NCI-H748 (cell line): ENCODE data around the gene TMEM139.

Source experiments
- DNase-seq: peaks from one replicate; lab custom pipeline; 2025; ENCODE audit not compliant: unreplicated experiment; lab: John Stamatoyannopoulos, UW

Gene TMEM139

DNA sequence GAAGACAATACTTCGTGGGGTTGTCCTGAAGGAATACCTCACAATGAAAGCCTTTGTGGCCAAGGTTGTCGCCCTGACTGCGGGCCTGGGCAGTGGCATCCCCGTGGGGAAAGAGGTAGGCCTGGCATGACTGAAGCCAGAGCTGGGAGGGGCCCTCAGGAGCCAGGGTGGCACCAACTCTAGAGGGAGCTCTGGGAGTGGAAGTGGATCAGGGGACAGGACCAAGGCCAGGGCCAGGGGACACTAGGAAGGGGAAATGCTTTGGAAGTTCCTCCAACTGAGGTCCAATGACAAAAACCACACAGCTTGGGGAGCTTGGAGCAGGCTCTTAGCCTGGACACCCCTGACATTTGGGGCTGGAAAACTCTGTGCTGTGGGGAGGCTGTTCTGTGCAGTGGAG is 37.0 kb downstream of the TMEM139 start:
- DNase-seq, result no peak

DNA sequence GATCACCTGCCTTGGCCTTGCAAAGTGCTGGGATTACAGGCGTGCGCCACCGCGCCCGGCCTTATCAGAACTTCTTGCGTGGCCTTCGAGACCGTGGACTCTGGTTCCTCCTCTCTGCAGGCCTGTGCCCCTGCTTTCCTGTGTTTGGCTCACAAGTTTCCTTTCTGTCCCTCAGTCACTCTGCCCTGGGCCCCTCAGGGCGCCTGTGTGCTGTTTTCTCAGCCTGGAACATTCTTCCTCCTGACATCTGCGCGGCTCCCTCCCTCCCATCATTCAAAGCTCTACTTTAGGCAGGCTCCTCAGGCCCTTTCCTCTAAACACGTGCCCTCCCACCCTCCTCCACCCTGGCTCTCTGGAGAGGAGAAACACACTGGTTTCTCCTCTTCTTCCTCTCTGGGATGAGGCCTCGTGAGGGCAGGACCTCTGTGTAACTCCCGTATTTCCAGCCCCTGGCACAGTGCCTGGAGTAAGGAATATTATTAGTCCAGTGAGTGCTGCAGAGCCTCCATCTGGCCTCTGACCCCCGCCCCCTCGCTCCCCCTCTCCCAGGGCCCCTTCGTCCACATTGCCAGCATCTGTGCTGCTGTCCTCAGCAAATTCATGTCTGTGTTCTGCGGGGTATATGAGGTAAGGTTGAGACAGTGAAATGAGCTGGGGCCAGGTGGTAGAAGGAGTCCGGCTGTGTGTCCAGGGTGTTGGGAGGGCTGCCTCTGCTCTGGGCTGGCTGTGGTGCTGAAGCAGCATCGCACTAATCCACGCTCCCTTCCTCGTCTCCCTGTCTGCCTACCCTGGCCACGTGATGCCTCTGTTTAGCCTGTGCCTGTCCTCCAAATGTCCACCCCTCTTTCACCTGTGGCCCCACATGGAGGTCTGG is 38.2 kb downstream of the TMEM139 start:
- DNase-seq, result no peak

DNA sequence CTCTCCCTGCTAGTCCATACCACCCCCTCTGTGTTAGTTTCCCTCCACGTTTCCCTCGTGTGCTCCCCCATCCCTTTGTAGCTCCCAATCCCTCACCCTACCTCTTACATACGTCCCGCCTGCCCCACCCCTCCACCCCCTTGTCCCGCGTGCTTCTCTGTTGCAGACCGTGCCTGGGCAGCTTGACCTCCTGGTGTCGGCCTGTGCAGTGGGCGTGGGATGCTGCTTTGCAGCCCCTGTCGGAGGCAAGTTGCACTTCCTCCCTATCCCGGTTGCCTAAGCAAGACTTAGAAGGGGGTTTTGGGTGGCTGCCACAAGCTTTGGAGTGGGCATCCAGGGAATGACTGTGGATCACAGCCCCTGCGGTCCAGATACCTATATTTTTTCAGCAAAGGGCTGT is 38.9 kb downstream of the TMEM139 start:
- DNase-seq, result no peak

DNA sequence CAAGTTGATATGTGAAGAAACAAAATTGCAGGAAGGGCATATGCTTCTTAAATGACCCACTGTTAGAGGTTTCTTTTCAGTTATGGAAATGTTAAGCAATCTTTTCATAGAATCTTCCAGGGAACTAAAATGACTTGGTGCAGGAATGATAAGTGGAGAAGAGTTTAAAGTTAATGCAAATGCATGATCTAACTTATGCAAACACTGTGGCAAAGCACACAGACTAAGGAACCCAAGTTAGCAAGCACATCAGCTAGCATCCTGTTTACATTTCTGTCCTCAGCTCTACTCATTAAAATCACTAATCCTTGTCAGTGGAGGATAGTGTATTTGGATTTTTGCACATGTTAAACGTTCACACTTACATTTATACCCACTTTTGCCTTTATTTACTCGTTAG is 40.5 kb downstream of the TMEM139 start:
- no peak for DNase-seq

DNA sequence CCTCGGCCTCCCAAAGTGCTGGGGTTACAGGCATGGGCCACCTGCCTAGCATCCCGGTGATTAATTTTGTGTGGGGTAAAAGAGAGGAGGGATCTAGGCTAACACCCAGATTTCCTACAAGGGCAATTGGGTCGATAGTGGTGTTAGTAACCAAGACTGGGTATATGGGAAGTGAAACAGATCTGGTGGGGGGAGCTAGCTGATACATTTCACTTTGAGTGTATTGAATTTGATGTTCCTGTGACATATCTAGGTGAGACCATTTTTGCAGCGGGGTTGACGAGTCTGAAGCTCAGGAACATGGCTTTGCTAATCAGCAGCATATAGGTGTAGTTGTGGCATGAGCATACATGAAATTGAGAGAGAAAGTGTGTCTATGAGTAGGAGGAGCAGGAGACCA is 43.1 kb downstream of the TMEM139 start:
- DNase-seq, result no peak

DNA sequence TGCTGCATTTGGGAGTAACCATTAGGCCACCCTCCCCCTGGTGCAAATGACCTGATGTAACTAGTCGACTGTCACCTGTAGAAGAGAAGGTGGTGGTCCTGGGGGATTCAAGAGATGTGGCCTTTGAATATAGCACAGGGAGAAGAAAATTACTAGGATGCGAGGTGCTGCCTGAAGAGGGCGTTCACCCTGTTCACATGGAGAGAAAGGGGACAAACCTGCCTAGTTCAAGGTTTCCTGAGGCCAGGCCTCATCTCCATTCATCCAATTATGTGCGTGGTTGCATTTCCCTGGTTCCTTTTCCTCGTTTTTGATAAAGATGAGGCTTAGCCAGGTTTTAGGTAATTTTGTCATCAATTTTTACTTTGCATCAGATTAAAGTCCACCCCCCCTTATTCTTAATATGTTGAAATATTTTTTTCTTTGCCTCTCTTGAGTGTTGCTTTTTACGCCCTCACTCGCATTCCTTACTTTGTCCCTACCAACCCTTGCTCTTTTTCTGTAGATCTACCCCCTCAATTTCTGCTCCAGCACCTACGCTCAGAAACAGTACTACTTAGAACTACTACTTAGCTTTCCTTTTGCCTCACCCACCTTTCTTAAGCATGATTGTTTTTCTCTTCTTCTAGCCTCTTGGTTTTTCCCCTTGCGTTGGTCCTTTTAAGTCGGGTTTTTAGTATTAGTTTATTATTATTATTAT is 44.9 kb downstream of the TMEM139 start:
- DNase-seq, result peak; percentile 10

DNA sequence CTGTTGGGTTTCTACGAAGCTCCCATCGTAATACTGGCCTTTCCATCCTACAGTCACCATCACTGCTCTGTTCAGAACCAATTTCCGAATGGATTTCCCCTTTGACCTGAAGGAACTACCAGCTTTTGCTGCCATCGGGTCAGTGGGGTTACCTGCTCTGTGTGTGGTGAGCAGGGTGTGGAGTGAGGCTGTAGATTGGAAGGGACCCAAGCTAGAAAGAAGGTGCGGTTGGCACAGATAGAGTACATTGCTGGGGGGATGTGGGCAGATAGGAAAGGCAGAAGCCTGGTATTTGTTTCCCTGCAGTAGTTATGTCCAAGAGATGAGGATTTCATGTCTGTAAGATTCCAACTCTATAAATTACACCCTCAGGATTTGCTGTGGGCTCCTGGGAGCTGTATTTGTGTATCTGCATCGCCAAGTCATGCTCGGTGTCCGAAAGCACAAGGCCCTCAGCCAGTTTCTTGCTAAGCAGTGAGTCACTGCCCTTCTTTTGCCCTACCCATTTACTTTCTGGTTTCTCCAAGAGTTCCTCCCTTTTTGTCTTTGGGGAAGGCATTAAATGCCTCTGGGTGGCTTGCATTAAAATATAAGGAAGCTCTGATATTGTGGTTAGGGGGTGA is 46.5 kb downstream of the TMEM139 start:
- DNase-seq, result no peak

DNA sequence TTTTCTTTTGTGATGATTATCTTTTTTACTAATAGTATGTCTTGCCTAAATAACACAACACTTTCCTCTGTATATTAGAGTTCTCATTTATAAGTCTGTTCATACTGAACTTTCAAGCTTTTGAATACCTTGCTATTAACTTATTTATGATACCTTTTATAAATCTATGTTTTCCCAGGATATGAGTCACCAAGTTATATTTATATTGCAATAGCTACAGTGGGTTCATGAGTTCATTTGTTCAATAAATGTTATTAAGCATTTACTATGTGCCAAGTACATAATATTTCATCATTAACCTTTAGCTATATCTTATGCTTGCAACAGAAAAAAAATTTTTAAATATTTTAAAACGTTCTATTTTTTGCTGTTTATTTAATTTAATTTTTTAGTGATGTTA is 49.5 kb downstream of the TMEM139 start:
- no peak for DNase-seq

DNA sequence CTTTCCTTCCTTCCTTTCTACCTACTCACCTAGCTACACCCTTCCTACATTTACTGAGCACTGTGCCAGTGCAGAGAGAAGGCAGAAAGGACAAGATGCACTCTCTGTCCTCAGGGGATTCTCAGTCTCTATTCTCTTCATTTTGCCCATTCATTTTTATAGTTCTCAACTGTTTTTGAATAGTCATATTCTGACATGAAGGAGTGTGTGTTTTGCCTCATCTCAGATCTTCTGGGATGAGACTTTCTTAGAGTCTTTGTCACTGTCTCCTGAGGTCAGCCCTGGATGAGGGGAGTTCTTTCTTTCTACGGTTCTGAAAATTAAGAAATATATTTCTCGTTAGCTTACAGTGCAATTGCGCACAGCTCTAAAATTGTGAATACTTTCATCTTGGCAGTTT is 52.5 kb downstream of the TMEM139 start:
- no peak for DNase-seq
